ENCODE data around the gene DHRS7. TPM values are rescaled to one million over a fixed set of nuclear protein-coding genes. Genes with fewer than 3 reads are reported as not detected.

DHRS7 gene
- total RNA-seq, 1 experiment from 2014 or later: 27.7 TPM

GRCh38 chr14:60116181-60116580 is 49.0 kb downstream of the DHRS7 start:
- Histone ChIP-seq H4K91ac (ENCODE audit: insufficient read length, low read depth, low read length) (no peak overlapping the region), H2BK20ac (ENCODE audit: low read depth, low read length, poor library complexity, severe bottlenecking) (no peak overlapping the region), H3K4me1 (ENCODE audit: insufficient read depth, low read length) (no peaks in the 10 kb centered on the region), H3K18ac (ENCODE audit: insufficient read length, low read depth, low read length) (no peak overlapping the region), H3K79me1 (ENCODE audit: insufficient read depth, low read depth, low read length, poor library complexity, severe bottlenecking) (no peaks in the 10 kb centered on the region), H3K14ac (ENCODE audit: insufficient read depth, low read length) (no peak overlapping the region), H3K56ac (ENCODE audit: insufficient read length, low read depth, low read length) (no peak overlapping the region), H4K5ac (ENCODE audit: insufficient read length, low read depth, low read length) (no peak overlapping the region), H3K4me2 (ENCODE audit: insufficient read depth, insufficient read length, low read length) (no peak overlapping the region), H2AFZ (ENCODE audit: low read length) (no peak overlapping the region), H2BK120ac (ENCODE audit: low read depth, low read length, poor library complexity, severe bottlenecking) (no peak overlapping the region), H2AK5ac (ENCODE audit: insufficient read length, low read length) (no peak overlapping the region), H3K27me3 (ENCODE audit: insufficient read depth, low read length) (no peaks in the 10 kb centered on the region), H4K20me1 (ENCODE audit: control insufficient read depth, insufficient read depth, insufficient read length) (no peaks in the 10 kb centered on the region), H3T11ph (ENCODE audit: low read length) (no peak overlapping the region), H3K23ac (ENCODE audit: insufficient read length, low read depth, low read length) (no peak overlapping the region), H3K9ac (ENCODE audit: extremely low read depth, insufficient read length, low read length) (no peak overlapping the region), H3K79me2 (ENCODE audit: insufficient read depth, low read length) (no peaks in the 10 kb centered on the region), H3K23me2 (ENCODE audit: insufficient read length, low read depth, low read length, poor library complexity, severe bottlenecking) (no peaks in the 10 kb centered on the region), H3K9me3 (ENCODE audit: control insufficient read depth, low read depth, low read length) (no peaks in the 10 kb centered on the region), H3K4ac (ENCODE audit: low read depth, low read length) (no peak overlapping the region), H2BK5ac (ENCODE audit: insufficient read length, low read length) (no peak overlapping the region), H2BK15ac (ENCODE audit: low read depth, low read length) (no peak overlapping the region), H2BK12ac (ENCODE audit: insufficient read length, low read depth, low read length) (no peak overlapping the region), H3K27ac (ENCODE audit: insufficient read length, low read depth, low read length) (no peak overlapping the region), H4K8ac (replicated peaks; ENCODE audit: insufficient read length, low read depth, low read length) (no peak overlapping the region)
- no CpG with 5 or more reads among the region's 4 CpGs for WGBS (ENCODE audit: extremely low coverage, insufficient read length, low lambda C conversion rate)
- peaks cover 7 to 32% (median 28%) of the 10 kb centered on the region in 3 experiments; a peak in 6 of 7 replicates for H3K36me3 Mint-ChIP-seq (ENCODE audit: insufficient read depth in 1 of 3, low read depth in 3 of 3)
- no peak for DNase-seq
- H3K27me3 Mint-ChIP-seq (ENCODE audit: low read depth): no peaks in the 10 kb centered on the region
- TF ChIP-seq CTCF (conservative IDR thresholded peaks at IDR 0.05): no peak
- no peak overlapping the region for H3K27ac Mint-ChIP-seq
- no peaks in the 10 kb centered on the region for H3K4me1 Mint-ChIP-seq
- no peak overlapping the region for H3K4me3 Mint-ChIP-seq
- H3K9me3 Mint-ChIP-seq: no peaks in the 10 kb centered on the region

Data from H9 (cell line).